A172 (cell line): Measurements from ENCODE around the gene AKT1S1. TPM values are rescaled to one million over a fixed set of nuclear protein-coding genes. Genes with fewer than 3 reads are reported as not detected.
"Not testable (repeated sequence)": the region's sequence is repeated elsewhere in the genome, so short reads cannot be mapped to it uniquely, and the experiment has no call there.

Source experiments
- DNase-seq: peaks from one replicate; pipeline ENCODE4 v3.0.0-alpha.2; 2015; ENCODE audit warnings: low spot score
- total RNA-seq: library from RNA; depleted of rRNA; stranded (reverse); fragments of >200 nt; shearing (Covaris generic); gene quantifications from 2 replicates; pipeline ENCODE4 v1.2.3, GENCODE V29; 2014; rRNA removed

Gene AKT1S1
- total RNA-seq, 1 experiment from 2014 or later, result 22.7 TPM

DNA sequence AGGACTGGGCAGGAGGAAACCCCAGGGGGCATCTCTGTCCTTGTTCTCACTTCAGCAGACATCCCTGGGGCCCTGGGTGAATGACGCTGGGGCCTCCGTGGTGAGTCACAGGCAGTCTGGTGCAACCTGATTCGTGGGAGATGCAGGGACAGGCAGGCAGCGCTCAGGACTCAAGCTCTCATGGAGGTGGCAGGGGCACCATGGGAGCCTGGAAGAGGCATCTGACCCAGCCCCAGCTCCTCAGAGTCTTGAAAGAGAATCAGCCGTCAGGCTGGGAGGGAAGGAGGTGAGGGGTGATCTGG lies 40.2 kb downstream of the AKT1S1 start:
- no peak for DNase-seq

- DNase-seq, result no peak
Measured at GRCh38 chr19:49836176-49837008, 40.8 kb downstream of the AKT1S1 start.

DNA sequence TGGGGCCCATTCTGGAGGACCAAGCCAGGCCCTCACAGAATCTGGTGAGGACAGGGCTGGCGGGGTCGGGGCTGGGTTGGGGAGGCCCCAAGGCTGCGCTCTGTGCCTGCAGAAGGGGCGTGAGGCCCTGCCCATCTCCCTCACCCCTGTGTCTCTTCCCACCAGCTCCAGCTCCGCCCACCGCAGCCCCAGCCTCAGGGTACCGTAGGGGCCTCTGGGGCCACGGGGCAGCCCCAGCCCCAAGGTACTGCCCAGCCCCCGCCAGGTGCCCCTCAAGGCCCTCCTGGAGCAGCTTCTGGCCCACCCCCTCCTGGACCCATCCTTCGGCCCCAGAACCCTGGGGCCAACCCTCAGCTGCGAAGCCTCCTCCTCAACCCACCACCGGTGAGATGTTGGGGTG lies 41.6 kb downstream of the AKT1S1 start:
- no peak for DNase-seq

DNA sequence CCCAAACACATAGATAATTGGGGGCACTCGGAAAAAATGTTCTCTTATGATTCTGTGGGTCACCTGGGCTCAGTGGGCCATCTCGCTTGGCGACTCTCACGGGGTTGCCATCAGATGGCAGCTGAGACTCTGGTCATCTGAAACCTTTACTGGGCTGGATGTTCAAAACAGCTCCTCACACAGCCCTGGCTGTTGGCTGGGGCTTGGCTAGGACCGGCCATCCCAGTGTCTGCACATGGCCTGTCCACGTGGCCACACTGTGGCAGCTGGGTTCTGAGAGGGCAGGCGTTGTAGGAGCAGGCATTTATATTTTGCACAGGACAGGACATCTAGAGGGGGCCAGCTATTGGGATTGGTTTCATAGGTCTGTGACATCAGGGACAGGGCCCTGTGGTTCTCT lies 43.6 kb downstream of the AKT1S1 start:
- DNase-seq, result no peak

GRCh38 chr19:49832556-49832955 lies 44.6 kb downstream of the AKT1S1 start:
- no peak for DNase-seq

- no peak for DNase-seq
Measured at GRCh38 chr19:49831592-49831991, 45.6 kb downstream of the AKT1S1 start.

GRCh38 chr19:49830766-49831165 lies 46.4 kb downstream of the AKT1S1 start:
- DNase-seq, result no peak

DNA sequence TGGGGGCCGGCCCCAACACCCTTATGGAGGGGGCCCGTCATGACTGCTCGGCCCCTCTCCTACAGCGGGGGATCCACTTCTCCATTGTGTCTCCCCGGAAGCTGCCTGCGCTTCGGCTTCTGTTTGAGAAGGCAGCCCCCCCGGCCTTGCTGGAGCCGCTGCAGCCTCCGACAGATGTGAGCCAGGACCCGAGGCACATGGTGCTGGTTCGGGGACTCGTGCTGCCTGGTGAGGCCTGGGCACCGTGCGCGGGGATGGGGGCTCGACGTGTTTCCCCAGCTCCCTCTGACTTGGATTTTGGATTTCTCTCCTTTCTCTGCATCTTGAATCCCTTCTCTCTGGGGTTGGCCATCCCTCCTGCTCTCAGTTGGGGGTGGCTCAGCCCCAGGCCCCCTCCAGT lies 47.4 kb downstream of the AKT1S1 start:
- DNase-seq, result no peak

- no peak for DNase-seq
Measured at GRCh38 chr19:49829200-49829599, 48.0 kb downstream of the AKT1S1 start.

DNA sequence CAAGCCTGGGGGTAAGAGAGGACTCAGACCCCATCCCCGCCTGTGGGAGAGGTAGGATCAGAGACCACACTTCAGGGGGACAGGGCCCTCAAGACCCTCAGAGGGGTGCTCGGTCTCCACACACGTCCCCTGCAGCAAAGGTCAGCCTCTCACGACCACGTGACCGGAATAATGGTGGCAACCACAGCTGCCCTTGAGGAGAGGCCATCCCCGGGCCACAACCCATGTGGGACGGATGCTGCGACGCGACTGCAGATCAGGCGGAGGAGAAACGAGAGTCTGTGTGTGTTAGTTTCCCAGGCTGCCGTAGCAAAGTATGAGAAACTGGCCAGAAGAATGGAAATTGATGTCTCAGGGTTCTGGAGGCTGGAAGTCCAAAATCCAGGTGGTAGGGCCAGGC lies 50.1 kb downstream of the AKT1S1 start:
- DNase-seq, result no peak

DNA sequence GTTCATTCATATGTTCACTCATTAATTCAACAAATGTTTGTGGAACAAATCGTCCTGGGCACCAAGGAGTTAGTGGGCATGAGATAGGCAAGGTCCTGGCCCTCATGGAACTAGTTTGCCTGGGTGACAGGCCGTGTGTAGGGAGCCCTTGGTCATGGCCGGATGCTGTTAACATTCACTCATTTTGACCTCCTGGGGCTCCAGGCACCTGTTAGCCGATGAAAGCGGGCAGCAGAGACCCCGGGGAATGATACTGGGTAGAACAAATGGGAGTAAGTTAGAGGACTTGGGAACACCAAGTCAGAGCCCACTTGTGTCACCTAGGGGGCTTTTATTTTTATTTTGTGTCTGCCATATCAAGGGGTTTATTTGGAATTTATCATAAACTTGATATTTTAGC lies 52.5 kb downstream of the AKT1S1 start:
- no peak for DNase-seq

DNA sequence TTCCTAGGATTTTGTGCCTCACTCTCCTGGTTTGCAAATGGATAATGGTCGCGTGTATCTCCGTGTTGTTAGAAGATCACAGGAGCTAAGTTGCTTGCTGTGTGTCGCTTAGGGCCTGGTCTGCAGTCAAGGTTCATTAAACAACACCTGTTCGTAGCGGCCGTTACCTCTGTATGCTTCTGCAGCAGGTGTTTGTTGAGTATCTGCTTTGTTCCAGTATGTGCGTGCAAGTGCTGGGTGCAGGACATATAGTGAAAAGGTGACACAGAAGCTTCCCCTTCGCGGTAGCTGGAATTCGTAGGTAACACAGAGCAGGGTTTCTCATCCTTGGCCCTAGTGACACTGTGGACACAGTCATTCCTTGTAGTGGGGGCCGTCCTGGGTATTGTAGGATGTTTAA lies 53.7 kb downstream of the AKT1S1 start:
- no peak for DNase-seq

- no peak for DNase-seq
Measured at GRCh38 chr19:49820125-49820524, 57.0 kb downstream of the AKT1S1 start.

DNA sequence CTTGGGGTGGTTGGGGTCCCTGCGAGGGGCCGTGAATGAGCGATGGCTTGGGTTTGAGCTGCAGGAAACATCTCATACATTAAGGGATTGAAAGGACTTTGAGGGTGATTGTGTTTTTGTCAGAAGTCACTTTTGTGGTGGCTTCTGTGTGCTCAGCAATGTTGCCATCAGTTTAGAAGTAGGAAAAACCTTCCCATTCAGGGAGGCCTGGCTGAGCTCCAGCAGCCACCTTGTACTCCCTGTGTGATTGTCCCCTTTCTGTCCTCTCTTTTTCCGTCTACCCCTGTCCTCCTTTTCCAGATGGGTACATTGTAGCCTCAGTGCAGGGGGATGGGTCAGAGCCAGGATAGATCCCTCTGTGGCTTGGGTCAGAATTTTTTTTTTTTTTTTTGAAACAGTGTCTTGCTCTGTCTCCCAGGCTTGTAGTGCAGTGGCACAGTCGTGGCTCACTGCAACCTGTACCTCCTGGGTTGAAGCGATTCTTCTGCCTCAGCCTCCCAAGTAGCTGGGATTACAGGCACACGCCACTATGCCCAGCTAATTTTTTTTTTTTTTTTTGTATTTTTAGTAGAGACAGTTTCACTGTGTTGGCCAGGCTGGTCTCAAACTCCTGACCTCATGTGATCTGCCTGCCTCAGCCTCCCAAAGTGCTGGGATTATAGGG lies 57.6 kb downstream of the AKT1S1 start:
- DNase-seq, result not testable (repeated sequence)

Other genes with a start within 250 kb of the AKT1S1 start
- gene RRAS, start 237.2 kb downstream of the AKT1S1 start, total RNA-seq, result 32.0 and 34.5 TPM in 2 replicates
- 28.8 and 31.9 TPM in 2 replicates for gene SCAF1, start 235.1 kb downstream of the AKT1S1 start, total RNA-seq
- gene IRF3, start 211.5 kb downstream of the AKT1S1 start, total RNA-seq, result 72.2 and 75.6 TPM in 2 replicates
- gene BCL2L12, start 211.4 kb downstream of the AKT1S1 start, total RNA-seq, result 21.8 and 24.5 TPM in 2 replicates
- 485 and 504 TPM in 2 replicates for gene PRMT1, start 200.1 kb downstream of the AKT1S1 start, total RNA-seq
- gene ADM5, start 187.8 kb downstream of the AKT1S1 start, total RNA-seq, result 2.7 and 3.2 TPM in 2 replicates
- gene CPT1C, start 186.2 kb downstream of the AKT1S1 start, total RNA-seq, result 0.53 and 6.1 TPM in 2 replicates
- not detected in 2 replicates for gene TSKS, start 114.0 kb downstream of the AKT1S1 start, total RNA-seq
- gene AP2A1, start 110.4 kb downstream of the AKT1S1 start, total RNA-seq, result 116 and 130 TPM in 2 replicates
- 17.6 and 19.0 TPM in 2 replicates for gene FUZ, start 64.1 kb downstream of the AKT1S1 start, total RNA-seq
- gene MED25, start 59.1 kb downstream of the AKT1S1 start, total RNA-seq, result 28.6 and 34.8 TPM in 2 replicates
- gene PTOV1, start 26.2 kb downstream of the AKT1S1 start, total RNA-seq, result 119 and 139 TPM in 2 replicates
- gene PNKP, start 9.8 kb downstream of the AKT1S1 start, total RNA-seq, result 50.7 and 63.0 TPM in 2 replicates
- 10.1 and 11.9 TPM in 2 replicates for gene TBC1D17, start 347 bp upstream of the AKT1S1 start, total RNA-seq
- gene IL4I1, start 19.5 kb upstream of the AKT1S1 start, total RNA-seq, result 6.4 and 15.4 TPM in 2 replicates
- 30.3 and 35.6 TPM in 2 replicates for gene ATF5, start 51.9 kb upstream of the AKT1S1 start, total RNA-seq
- gene NUP62, start 52.1 kb upstream of the AKT1S1 start, total RNA-seq, result 84.6 and 91.3 TPM in 2 replicates
- not detected in 2 replicates for gene SIGLEC11, start 83.8 kb upstream of the AKT1S1 start, total RNA-seq
- gene VRK3, start 148.0 kb upstream of the AKT1S1 start, total RNA-seq, result 26.0 and 45.6 TPM in 2 replicates
- 17.8 and 21.0 TPM in 2 replicates for gene ZNF473, start 148.7 kb upstream of the AKT1S1 start, total RNA-seq